HG03521 (cell line): ENCODE results near the gene RFC4.

Experiments used
- ATAC-seq: cut with Tn5 transposase; IDR thresholded peaks from one replicate; pipeline ENCODE4 v1.9.1; 2021; ENCODE audit warnings: mild to moderate bottlenecking, moderate library complexity; ENCODE audit not compliant: unreplicated experiment

The RFC4 gene

GRCh38 chr3:186754871-186755270 lies 51.4 kb downstream of the RFC4 start:
- no peak for ATAC-seq

- no peak for ATAC-seq
These were observed 52.3 kb downstream of the RFC4 start for GRCh38 chr3:186754006-186754405.

GRCh38 chr3:186751480-186751879 lies 54.8 kb downstream of the RFC4 start:
- ATAC-seq, result no peak

- no peak for ATAC-seq
These were observed 56.0 kb downstream of the RFC4 start for GRCh38 chr3:186750316-186750715.

- no peak for ATAC-seq
These were observed 60.3 kb downstream of the RFC4 start for GRCh38 chr3:186746008-186746407.

- ATAC-seq, result no peak
These were observed 62.6 kb downstream of the RFC4 start for GRCh38 chr3:186743666-186744065.

GRCh38 chr3:186742618-186743380 lies 63.5 kb downstream of the RFC4 start:
- no peak for ATAC-seq
